Body of pancreas (tissue), 4 donors: ENCODE measurements around the gene CERS4. TPM values are rescaled to one million over a fixed set of nuclear protein-coding genes. Genes with fewer than 3 reads are reported as not detected.
"Not testable (repeated sequence)": the region's sequence is repeated elsewhere in the genome, so short reads cannot be mapped to it uniquely, and the experiment has no call there.

Experiments
- ATAC-seq: fragments of 150-250 bp; one replicate; pipeline ENCODE4 v1.9.1; 2016
- DNase-seq, 4 donors: peaks; one replicate each; pipeline ENCODE4 v3.0.0-alpha.2; 2019
- H3K27ac ChIP-seq, 4 donors: fragments of 200-600 bp; sonication (generic); 1 replicate in 3 of 4; 2 replicates in 1 of 4; pipeline versions ENCODE4 v1.5.1 to v1.6.1; 2016 to 2019; ENCODE audit warnings: mild to moderate bottlenecking in 1 of 4, mixed read lengths in 1 of 4, moderate library complexity in 1 of 4
- H3K27me3 ChIP-seq, 2 donors: fragments of 200-600 bp; sonication (generic); one replicate each; pipeline ENCODE4 v1.6.0; 2016; ENCODE audit warnings: mild to moderate bottlenecking in 1 of 2
- H3K36me3 ChIP-seq, 2 donors: fragments of 200-600 bp; sonication (generic); replicated peaks in 1 of 2; 2 replicates each; pipeline ENCODE4 v1.5.1; 2016; ENCODE audit warnings: low read depth in 2 of 2; ENCODE audit not compliant: insufficient read depth in 1 of 2
- H3K4me1 ChIP-seq: fragments of 200-600 bp; sonication (generic); one replicate; pipeline ENCODE4 v1.6.0; 2016
- H3K4me3 ChIP-seq, 2 donors: fragments of 200-600 bp; sonication (generic); 1 replicate in 1 of 2; 2 replicates in 1 of 2; pipeline ENCODE4 v1.5.1; 2016 to 2019
- H3K9me3 ChIP-seq, 3 donors: fragments of 200-600 bp; sonication (generic); 1 replicate in 2 of 3; 2 replicates in 1 of 3; pipeline ENCODE4 v1.5.1; 2016
- CTCF ChIP-seq, 7 experiments: fragments of 450-650 bp in 4 of 7; fragments of 200-600 bp in 3 of 7; sonication (generic) in 3 of 7; IDR thresholded peaks; one replicate each; pipeline ENCODE4 v1.5.1; 2016 to 2019; ENCODE audit warnings: antibody characterized with exemption in 7 of 7
- POLR2A ChIP-seq, 3 donors: fragments of 450-650 bp; IDR thresholded peaks; one replicate each; pipeline ENCODE4 v1.6.1; 2016; ENCODE audit warnings: antibody characterized with exemption in 3 of 3, mild to moderate bottlenecking in 2 of 3
- WGBS, 2 donors: methylation state at CpG; one replicate each; pipeline ENCODE4 v1.1.5; 2017; 5-methylcytosine and 5-hydroxymethylcytosine counted together
- intact Hi-C: fragments of 100-400 bp; cut with DNase I; formaldehyde crosslinking; loops from one replicate; pipeline ENCODE4 v1.15.1; 2023
- total RNA-seq, 2 donors: library from RNA; depleted of rRNA; stranded (reverse); fragments of >200 nt; gene quantifications; one replicate each; pipeline ENCODE4 v1.1.0, GENCODE V29; 2016

Gene CERS4
- total RNA-seq, 2 donors from 2014 or later: 53.1 to 87.4 TPM

GRCh38 chr19:8214802-8215201 is 5.6 kb downstream of the CERS4 start:
- intact Hi-C loops: loop anchor here (5.0 kb wide), 1 partner anchor 37 kb away; no protein-coding TSS in a partner anchor
- no peaks in the 10 kb centered on the region for H3K36me3 ChIP-seq
- peaks cover 55% of the 10 kb centered on the region for H3K4me1 ChIP-seq
- ATAC-seq (no peak), DNase-seq (peak in 1 of 4 donors; percentile 22)
- H3K4me3 ChIP-seq: no peak overlapping the region
- no peaks in the 10 kb centered on the region for H3K27me3 ChIP-seq
- no peaks in the 10 kb centered on the region for H3K9me3 ChIP-seq
- TF ChIP-seq POLR2A (IDR thresholded peaks at IDR 0.05): no peak
- no peak for TF ChIP-seq CTCF (IDR thresholded peaks at IDR 0.05)
- H3K27ac ChIP-seq: peak overlapping the region in 1 of 4 donors; percentile 5
- 30 to 47% methylated on average over 6 of the region's 6 CpGs for WGBS, 2 donors

- no peak for DNase-seq
- intact Hi-C loops: loop anchor here (5.0 kb wide), 1 partner anchor 37 kb away; no protein-coding TSS in a partner anchor
- no peak for TF ChIP-seq CTCF (IDR thresholded peaks at IDR 0.05)
- TF ChIP-seq POLR2A (IDR thresholded peaks at IDR 0.05): no peak
- Histone ChIP-seq H3K4me3 (no peak overlapping the region), H3K36me3 (no peaks in the 10 kb centered on the region), H3K27me3 (no peaks in the 10 kb centered on the region), H3K27ac (no peak overlapping the region), H3K4me1 (peaks cover 56% of the 10 kb centered on the region), H3K9me3 (no peaks in the 10 kb centered on the region)
- 83 to 95% methylated on average over 2 to 4 of the region's 4 CpGs for WGBS, 2 donors
- no peak for ATAC-seq
These were observed 6.6 kb downstream of the CERS4 start for GRCh38 chr19:8215783-8216182.

GRCh38 chr19:8216357-8216756 is 7.2 kb downstream of the CERS4 start:
- Histone ChIP-seq H3K27me3 (no peaks in the 10 kb centered on the region), H3K27ac (no peak overlapping the region), H3K36me3 (no peaks in the 10 kb centered on the region), H3K4me3 (no peak overlapping the region), H3K9me3 (no peaks in the 10 kb centered on the region), H3K4me1 (peaks cover 56% of the 10 kb centered on the region)
- 37 to 90% methylated on average over 2 of the region's 2 CpGs for WGBS, 2 donors
- DNase-seq (no peak), ATAC-seq (no peak)
- TF ChIP-seq POLR2A (IDR thresholded peaks at IDR 0.05): no peak
- TF ChIP-seq CTCF (IDR thresholded peaks at IDR 0.05): no peak
- intact Hi-C loops: loop anchor here (5.0 kb wide), 1 partner anchor 36 kb away; no protein-coding TSS in a partner anchor

- peaks cover 42% of the 10 kb centered on the region for H3K4me1 ChIP-seq
- H3K4me3 ChIP-seq, H3K27ac ChIP-seq, ATAC-seq, H3K36me3 ChIP-seq, H3K27me3 ChIP-seq, H3K9me3 ChIP-seq: not testable (repeated sequence)
- peak in 1 of 4 donors; percentile 33 for DNase-seq
- intact Hi-C loops: loop anchor here (5.0 kb wide), 1 partner anchor 34 kb away; no protein-coding TSS in a partner anchor
- WGBS, 2 donors: 70 to 71% methylated on average over 2 to 7 of the region's 7 CpGs
These were observed 9.0 kb downstream of the CERS4 start for GRCh38 chr19:8218127-8218526.

GRCh38 chr19:8220481-8220880 is 11.3 kb downstream of the CERS4 start:
- peak overlapping the region in 3 of 4 donors; percentile 10 to 41 (median 34) for H3K27ac ChIP-seq

More at GRCh38 chr19:8220481-8220880, 11.3 kb downstream of the CERS4 start:
- intact Hi-C loops: no loop called here
- TF ChIP-seq CTCF (IDR thresholded peaks at IDR 0.05) (no peak), POLR2A (IDR thresholded peaks at IDR 0.05) (no peak)
- peaks cover 37% of the 10 kb centered on the region for H3K4me1 ChIP-seq
- ATAC-seq (no peak), DNase-seq (peak in 2 of 4 donors; percentile 41 to 47)
- H3K4me3 ChIP-seq: no peak overlapping the region
- 70 to 80% methylated on average over 5 to 11 of the region's 11 CpGs for WGBS, 2 donors
- H3K27me3 ChIP-seq: no peaks in the 10 kb centered on the region
- H3K36me3 ChIP-seq: no peaks in the 10 kb centered on the region
- no peaks in the 10 kb centered on the region for H3K9me3 ChIP-seq
